ENCODE measurements around the gene IFITM5.

- TF ChIP-seq TAF1 (IDR thresholded peaks at IDR 0.05; ENCODE audit: low read depth) (no peak), FOXM1 (IDR thresholded peaks at IDR 0.05; ENCODE audit: borderline replicate concordance, low read depth) (no peak), YY1 (IDR thresholded peaks at IDR 0.05; ENCODE audit: low read depth) (no peak), RAD21 (IDR thresholded peaks at IDR 0.05; ENCODE audit: low read depth) (no peak), EP300 (IDR thresholded peaks at IDR 0.05; ENCODE audit: borderline replicate concordance) (no peak), CEBPB (IDR thresholded peaks at IDR 0.05) (no peak), CREB1 (IDR thresholded peaks at IDR 0.05; ENCODE audit: low read depth) (no peak), EGR1 (IDR thresholded peaks at IDR 0.05) (no peak), ZBTB7A (IDR thresholded peaks at IDR 0.05; ENCODE audit: low read depth) (no peak), NFIC (IDR thresholded peaks at IDR 0.05) (no peak), TCF12 (IDR thresholded peaks at IDR 0.05; ENCODE audit: low read depth) (no peak), REST (IDR thresholded peaks at IDR 0.05; ENCODE audit: low read depth) (no peak)
- TF ChIP-seq, protein P1, sequence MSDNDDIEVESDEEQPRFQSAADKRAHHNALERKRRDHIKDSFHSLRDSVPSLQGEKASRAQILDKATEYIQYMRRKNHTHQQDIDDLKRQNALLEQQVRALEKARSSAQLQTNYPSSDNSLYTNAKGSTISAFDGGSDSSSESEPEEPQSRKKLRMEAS (IDR thresholded peaks at IDR 0.05), result no peak
- TF ChIP-seq, protein P2, sequence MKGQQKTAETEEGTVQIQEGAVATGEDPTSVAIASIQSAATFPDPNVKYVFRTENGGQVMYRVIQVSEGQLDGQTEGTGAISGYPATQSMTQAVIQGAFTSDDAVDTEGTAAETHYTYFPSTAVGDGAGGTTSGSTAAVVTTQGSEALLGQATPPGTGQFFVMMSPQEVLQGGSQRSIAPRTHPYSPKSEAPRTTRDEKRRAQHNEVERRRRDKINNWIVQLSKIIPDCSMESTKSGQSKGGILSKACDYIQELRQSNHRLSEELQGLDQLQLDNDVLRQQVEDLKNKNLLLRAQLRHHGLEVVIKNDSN (IDR thresholded peaks at IDR 0.05), result no peak
Observed at GRCh38 chr11:298406-299065, 790 bp downstream of the IFITM5 start.
